ENCODE results near the gene TMEM164. TPM values are rescaled to one million over a fixed set of nuclear protein-coding genes. Genes with fewer than 3 reads are reported as not detected.

Gene TMEM164
- total RNA-seq, 1 experiment from 2014 or later = 26.2 TPM

DNA sequence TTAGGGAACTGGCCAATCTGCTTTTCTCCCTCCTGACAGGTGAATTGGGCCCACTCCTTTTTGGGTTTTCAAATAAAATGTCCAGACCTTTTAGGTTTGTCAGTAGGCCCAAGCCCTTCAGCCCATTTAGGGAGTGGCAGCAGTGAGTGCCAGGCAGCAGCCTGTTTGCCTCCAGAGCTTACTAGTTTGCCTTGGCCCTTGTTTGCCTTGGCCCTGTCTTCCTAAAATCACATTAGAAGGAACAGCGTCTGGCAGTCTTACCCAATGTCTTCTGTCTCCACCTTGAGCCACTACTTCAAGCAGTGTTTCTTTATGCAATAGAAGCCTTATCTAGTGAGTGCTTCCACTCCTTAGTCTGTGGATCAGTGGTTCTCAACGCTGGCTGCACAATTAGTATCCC, 117.1 kb downstream of the TMEM164 start:
- H3K4me3 Mint-ChIP-seq (ENCODE audit: unreplicated experiment) = no peak overlapping the region
- H3K36me3 Mint-ChIP-seq (ENCODE audit: insufficient read depth, unreplicated experiment) = no peaks in the 10 kb centered on the region
- TF ChIP-seq, protein P1, sequence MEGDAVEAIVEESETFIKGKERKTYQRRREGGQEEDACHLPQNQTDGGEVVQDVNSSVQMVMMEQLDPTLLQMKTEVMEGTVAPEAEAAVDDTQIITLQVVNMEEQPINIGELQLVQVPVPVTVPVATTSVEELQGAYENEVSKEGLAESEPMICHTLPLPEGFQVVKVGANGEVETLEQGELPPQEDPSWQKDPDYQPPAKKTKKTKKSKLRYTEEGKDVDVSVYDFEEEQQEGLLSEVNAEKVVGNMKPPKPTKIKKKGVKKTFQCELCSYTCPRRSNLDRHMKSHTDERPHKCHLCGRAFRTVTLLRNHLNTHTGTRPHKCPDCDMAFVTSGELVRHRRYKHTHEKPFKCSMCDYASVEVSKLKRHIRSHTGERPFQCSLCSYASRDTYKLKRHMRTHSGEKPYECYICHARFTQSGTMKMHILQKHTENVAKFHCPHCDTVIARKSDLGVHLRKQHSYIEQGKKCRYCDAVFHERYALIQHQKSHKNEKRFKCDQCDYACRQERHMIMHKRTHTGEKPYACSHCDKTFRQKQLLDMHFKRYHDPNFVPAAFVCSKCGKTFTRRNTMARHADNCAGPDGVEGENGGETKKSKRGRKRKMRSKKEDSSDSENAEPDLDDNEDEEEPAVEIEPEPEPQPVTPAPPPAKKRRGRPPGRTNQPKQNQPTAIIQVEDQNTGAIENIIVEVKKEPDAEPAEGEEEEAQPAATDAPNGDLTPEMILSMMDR (IDR thresholded peaks at IDR 0.05; ENCODE audit: insufficient read depth in 1 of 2, low read depth in 1 of 2, low read length in 1 of 2, severe bottlenecking in 1 of 2, unreplicated experiment in 1 of 2) = no peak
- BruUV-seq (replicated peaks) = no TSS peak
- CTCF ChIA-PET = no interaction called here
- H3K4me1 ChIP-seq = peaks cover 21% of the 10 kb centered on the region; the same call in 1 of the 2 replicates
- H3K4me1 Mint-ChIP-seq (ENCODE audit: low read depth, unreplicated experiment) = peaks cover 14% of the 10 kb centered on the region
- no peaks in the 10 kb centered on the region for H3K27me3 Mint-ChIP-seq (ENCODE audit: insufficient read depth, unreplicated experiment)
- H3K36me3 ChIP-seq (ENCODE audit: control insufficient read depth, insufficient read depth, low read length) = no peaks in the 10 kb centered on the region
- POLR2A ChIA-PET = no interaction called here
- no peaks in the 10 kb centered on the region for H3K9me3 ChIP-seq
- H3K4me3 ChIP-seq (ENCODE audit: low read depth, low read length) = no peak overlapping the region
- H3K9me3 Mint-ChIP-seq (ENCODE audit: unreplicated experiment) = no peaks in the 10 kb centered on the region
- intact Hi-C loops (cut with micrococcal nuclease; ENCODE audit: unreplicated experiment) = no loop called here
- H3K27ac Mint-ChIP-seq (ENCODE audit: unreplicated experiment) = no peak overlapping the region
- no peaks in the 10 kb centered on the region for H3K27me3 ChIP-seq (replicated peaks; ENCODE audit: control insufficient read depth, insufficient read depth, low read length)
- no peak for DNase-seq

DNA sequence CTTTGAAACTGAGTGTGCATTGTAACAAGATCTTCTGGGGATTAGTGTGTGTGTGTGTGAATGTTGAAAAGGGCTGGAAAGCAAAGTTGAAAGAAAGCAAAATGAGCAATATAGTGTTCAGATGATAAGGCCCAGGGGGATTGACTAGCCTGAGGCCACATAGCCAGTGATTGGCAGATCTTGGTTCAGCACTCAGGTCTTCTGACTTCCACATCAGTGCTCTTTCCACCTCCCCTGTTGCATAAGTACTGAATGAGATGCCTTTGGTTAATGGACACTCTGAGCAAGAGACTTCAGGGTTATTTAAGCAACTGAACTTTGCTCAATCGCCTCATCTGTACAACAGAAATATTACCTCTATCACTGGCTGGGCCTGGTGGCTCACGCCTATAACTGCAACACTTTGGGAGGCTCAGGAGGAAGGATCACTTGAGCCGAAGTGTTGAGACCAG, 120.4 kb downstream of the TMEM164 start:
- H3K36me3 ChIP-seq (ENCODE audit: control insufficient read depth, insufficient read depth, low read length) = no peaks in the 10 kb centered on the region
- peak; percentile 66 to 68 for DNase-seq
- intact Hi-C loops (cut with micrococcal nuclease; ENCODE audit: unreplicated experiment) = loop anchor here (1.0 kb wide), 4 partner anchors 36 to 209 kb away; no protein-coding TSS in a partner anchor
- no peak overlapping the region for H3K4me3 Mint-ChIP-seq (ENCODE audit: unreplicated experiment)
- no peaks in the 10 kb centered on the region for H3K9me3 Mint-ChIP-seq (ENCODE audit: unreplicated experiment)
- H3K4me1 ChIP-seq = peaks cover 15% of the 10 kb centered on the region; the same call in 1 of the 2 replicates
- TF ChIP-seq, protein P1 (IDR thresholded peaks at IDR 0.05; ENCODE audit: insufficient read depth in 1 of 2, low read depth in 1 of 2, low read length in 1 of 2, severe bottlenecking in 1 of 2, unreplicated experiment in 1 of 2) = peak in 1 of 2 experiments; percentile 11
- BruUV-seq (replicated peaks) = no TSS peak
- H3K27me3 Mint-ChIP-seq (ENCODE audit: insufficient read depth, unreplicated experiment) = no peaks in the 10 kb centered on the region
- no peaks in the 10 kb centered on the region for H3K36me3 Mint-ChIP-seq (ENCODE audit: insufficient read depth, unreplicated experiment)
- no peak overlapping the region for H3K4me3 ChIP-seq (ENCODE audit: low read depth, low read length)
- no peaks in the 10 kb centered on the region for H3K27me3 ChIP-seq (replicated peaks; ENCODE audit: control insufficient read depth, insufficient read depth, low read length)
- peaks cover 14% of the 10 kb centered on the region for H3K4me1 Mint-ChIP-seq (ENCODE audit: low read depth, unreplicated experiment)
- H3K27ac Mint-ChIP-seq (ENCODE audit: unreplicated experiment) = peak overlapping the region; percentile 83
- CTCF ChIA-PET = interaction anchor here (1.0 kb wide), 1 partner anchor 79 kb away, joined by 5 read pairs; no protein-coding TSS in a partner anchor
- POLR2A ChIA-PET = no interaction called here
- no peaks in the 10 kb centered on the region for H3K9me3 ChIP-seq

DNA sequence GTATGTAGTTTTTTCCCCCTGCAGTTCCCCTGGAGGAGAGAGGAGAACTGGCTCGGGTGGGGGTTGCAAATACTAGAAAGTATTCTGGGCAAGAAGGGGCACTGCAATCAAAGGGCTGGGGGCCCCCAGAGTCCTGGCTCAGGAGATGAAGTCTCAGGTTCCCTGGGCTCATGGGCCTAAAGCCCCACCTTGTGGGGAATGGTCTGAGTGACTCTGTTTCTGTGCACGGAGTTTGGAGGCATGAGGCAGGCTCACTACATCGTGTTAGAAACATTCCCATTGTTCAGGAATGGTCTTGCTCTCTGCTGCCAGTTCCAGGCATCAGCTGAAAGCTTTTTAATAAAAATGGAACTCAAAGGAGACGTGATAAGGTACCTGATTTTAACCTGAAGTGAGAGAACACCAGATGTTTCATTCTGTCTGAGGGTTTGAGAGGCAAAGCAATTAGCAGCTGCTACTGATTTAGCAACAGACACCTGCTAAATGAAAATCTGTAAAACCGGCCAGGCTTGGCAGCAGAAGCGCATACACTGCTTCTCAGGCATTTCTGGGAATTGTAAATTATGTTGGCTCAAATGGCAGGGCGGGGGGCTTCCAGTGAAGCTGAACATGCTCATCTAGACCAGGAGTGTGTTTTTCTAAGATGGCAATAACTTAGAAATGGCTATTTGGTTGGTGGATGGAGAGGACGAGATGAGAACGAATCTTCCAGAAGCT, 122.7 kb downstream of the TMEM164 start:
- Histone ChIP-seq H3K4me1 (peaks cover 15% of the 10 kb centered on the region; the same call in 1 of the 2 replicates), H3K4me3 (ENCODE audit: low read depth, low read length) (no peak overlapping the region), H3K27me3 (replicated peaks; ENCODE audit: control insufficient read depth, insufficient read depth, low read length) (no peaks in the 10 kb centered on the region), H3K36me3 (ENCODE audit: control insufficient read depth, insufficient read depth, low read length) (no peaks in the 10 kb centered on the region), H3K9me3 (no peaks in the 10 kb centered on the region)
- no peaks in the 10 kb centered on the region for H3K27me3 Mint-ChIP-seq (ENCODE audit: insufficient read depth, unreplicated experiment)
- H3K9me3 Mint-ChIP-seq (ENCODE audit: unreplicated experiment) = no peaks in the 10 kb centered on the region
- H3K27ac Mint-ChIP-seq (ENCODE audit: unreplicated experiment) = no peak overlapping the region
- H3K36me3 Mint-ChIP-seq (ENCODE audit: insufficient read depth, unreplicated experiment) = no peaks in the 10 kb centered on the region
- DNase-seq = peak in 1 of 2 experiments; percentile 30
- ChIA-PET POLR2A (no interaction called here), CTCF (interaction anchor here (1.0 kb wide), 1 partner anchor 76 kb away, joined by 3 read pairs; no protein-coding TSS in a partner anchor)
- H3K4me3 Mint-ChIP-seq (ENCODE audit: unreplicated experiment) = no peak overlapping the region
- peaks cover 14% of the 10 kb centered on the region for H3K4me1 Mint-ChIP-seq (ENCODE audit: low read depth, unreplicated experiment)
- TF ChIP-seq, protein P1 (IDR thresholded peaks at IDR 0.05; ENCODE audit: insufficient read depth in 1 of 2, low read depth in 1 of 2, low read length in 1 of 2, severe bottlenecking in 1 of 2, unreplicated experiment in 1 of 2) = peak; percentile 37 to 41
- BruUV-seq (replicated peaks) = no TSS peak
- intact Hi-C loops (cut with micrococcal nuclease; ENCODE audit: unreplicated experiment) = loop anchor here (1.0 kb wide), 1 partner anchor 214 kb away; no protein-coding TSS in a partner anchor
